Activated naive CD4-positive, alpha-beta T cell treated with anti-CD3 and anti-CD28 coated beads, Interleukin-2, amount 50 U/mL, for 72 hours (primary cell): ENCODE results near the gene DCDC1. TPM values are rescaled to one million over a fixed set of nuclear protein-coding genes. Genes with fewer than 3 reads are reported as not detected.

Experiments
- ATAC-seq, 2 donors: fragments of 150-1000 bp; cut with Tn5 transposase; 2 replicates each; pipeline ENCODE4 v1.10.0; 2021; ENCODE audit warnings: mild to moderate bottlenecking in 2 of 2, moderate library complexity in 2 of 2
- DNase-seq, 2 donors: peaks; one replicate each; pipeline ENCODE4 v3.0.0; 2021 to 2022; ENCODE audit warnings: low spot score in 2 of 2
- H3K27ac Mint-ChIP-seq, 2 donors: one replicate each; pipeline ENCODE4 v1.8.0; 2022; ENCODE audit warnings: mild to moderate bottlenecking in 2 of 2, mixed read lengths in 2 of 2
- H3K36me3 Mint-ChIP-seq, 2 donors: one replicate each; pipeline ENCODE4 v1.8.0; 2022; ENCODE audit warnings: mixed read lengths in 2 of 2
- H3K9me3 Mint-ChIP-seq, 2 donors: one replicate each; pipeline ENCODE4 v1.8.0; 2022; ENCODE audit warnings: mixed read lengths in 2 of 2
- total RNA-seq, 2 donors: library from RNA; stranded (reverse); gene quantifications; one replicate each; pipeline ENCODE4 v1.2.3, GENCODE V29; 2022

DCDC1 gene, protein sequence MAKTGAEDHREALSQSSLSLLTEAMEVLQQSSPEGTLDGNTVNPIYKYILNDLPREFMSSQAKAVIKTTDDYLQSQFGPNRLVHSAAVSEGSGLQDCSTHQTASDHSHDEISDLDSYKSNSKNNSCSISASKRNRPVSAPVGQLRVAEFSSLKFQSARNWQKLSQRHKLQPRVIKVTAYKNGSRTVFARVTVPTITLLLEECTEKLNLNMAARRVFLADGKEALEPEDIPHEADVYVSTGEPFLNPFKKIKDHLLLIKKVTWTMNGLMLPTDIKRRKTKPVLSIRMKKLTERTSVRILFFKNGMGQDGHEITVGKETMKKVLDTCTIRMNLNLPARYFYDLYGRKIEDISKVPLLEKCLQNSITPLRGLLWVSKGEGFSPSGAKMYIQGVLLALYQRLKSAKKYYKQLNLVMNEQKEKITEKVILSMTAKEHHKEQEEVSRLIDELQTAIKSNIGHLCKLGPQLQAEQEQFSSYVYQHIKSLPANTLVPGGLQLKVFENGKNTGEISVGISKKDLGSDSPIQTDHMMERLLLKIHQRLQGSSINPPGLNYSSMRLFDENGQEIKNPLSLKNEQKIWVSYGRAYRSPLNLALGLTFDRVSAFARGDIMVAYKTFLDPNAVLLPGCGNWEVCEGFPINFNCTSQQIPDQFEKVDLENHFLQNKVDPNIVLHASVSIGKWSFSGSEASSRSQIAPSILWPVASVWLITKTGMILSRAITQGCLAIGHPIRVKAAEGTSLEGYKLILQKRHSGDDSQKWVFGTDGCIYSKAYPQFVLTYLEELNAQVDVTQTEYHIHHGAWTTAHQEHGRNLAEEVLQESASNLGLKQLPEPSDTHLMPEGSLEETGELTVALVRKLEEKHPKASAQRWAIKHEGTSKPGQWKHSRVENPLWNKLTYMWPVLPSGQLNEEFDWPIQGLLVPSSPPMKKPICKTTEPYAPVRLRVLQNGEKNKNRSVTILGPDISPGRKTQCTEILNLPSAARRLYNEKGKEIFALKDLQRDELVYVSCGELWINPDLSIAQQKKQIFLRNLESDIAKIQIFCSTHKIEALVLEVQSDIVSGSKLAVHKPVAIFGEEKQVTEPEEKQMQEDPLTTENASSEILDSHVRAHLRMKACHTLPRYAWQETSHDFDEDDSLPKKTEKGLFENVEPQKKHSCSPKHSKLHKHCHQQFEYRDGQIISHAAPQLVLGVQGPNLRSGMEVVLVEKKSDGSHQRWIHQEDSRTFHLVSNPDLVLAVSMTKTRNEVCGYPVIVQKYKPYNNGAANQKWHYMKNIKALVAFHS (N-terminal part only)
- under 1 TPM in 1 of 2 donors, not detected in 1; 0.47 TPM for total RNA-seq

GRCh38 chr11:31369348-31370329 lies at the start of gene DCDC1, which contains the start of gene DNAJC24:
DCDC1 (minus strand) TSS chr11:31369739; CDS start chr11:31328280, 41,459 bp downstream.
DNAJC24 (plus strand) TSS chr11:31369860; CDS start chr11:31370749, 889 bp downstream.
- Mint-ChIP-seq H3K27ac (peak within 1 kb of the TSS; percentile 88 to 98), H3K36me3 (peaks cover 2 to 11% of the 10 kb centered on the region in 2 donors), H3K9me3 (no peaks in the 10 kb centered on the region)
- DNase-seq (peak; percentile 87 to 88), ATAC-seq (peak; percentile 99)

DNA sequence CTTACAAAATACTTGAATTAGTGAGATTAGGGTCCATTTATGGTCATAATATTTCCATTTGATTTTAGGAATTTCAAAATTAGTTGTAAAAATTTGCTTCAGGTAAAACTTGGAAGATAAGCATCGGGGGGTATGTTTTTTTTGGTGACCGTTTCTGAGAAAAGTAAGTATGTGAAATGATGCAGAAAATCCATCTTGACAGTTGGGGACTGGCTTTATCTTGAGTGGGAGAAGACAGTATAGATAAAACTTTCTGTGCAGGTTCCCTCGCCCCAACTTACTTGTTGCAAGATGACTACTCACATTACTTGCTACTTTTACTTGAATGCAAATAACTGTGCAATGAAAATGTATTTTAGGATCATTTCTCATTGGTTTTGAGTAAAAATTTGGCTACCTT lies 49.6 kb upstream of the DCDC1 start:
- Mint-ChIP-seq H3K36me3 (peaks cover 0 to 6% of the 10 kb centered on the region in 2 donors), H3K9me3 (no peaks in the 10 kb centered on the region), H3K27ac (no peak overlapping the region)
- DNase-seq = no peak
- no peak for ATAC-seq

DNA sequence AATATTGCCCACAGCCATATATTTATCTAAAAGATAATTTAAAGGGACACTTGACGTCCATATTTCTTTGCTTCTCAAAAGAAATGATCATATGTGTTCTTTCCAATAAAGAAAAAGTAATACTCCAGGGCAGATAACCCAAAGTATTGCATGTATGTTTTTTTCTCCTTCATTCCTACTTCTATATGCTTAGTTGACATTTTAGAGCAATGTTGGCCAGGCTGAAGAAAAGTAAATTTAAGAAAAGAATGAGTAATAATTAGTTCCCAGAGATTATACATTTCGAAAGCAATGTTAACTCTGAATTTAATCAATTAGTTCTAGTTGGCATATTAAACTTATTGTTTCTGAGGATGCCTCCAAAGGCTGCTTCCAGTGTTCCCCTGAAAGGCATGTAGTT lies 48.3 kb upstream of the DCDC1 start:
- no peak for ATAC-seq
- H3K9me3 Mint-ChIP-seq = no peaks in the 10 kb centered on the region
- no peak for DNase-seq
- H3K36me3 Mint-ChIP-seq = peaks cover 0 to 6% of the 10 kb centered on the region in 2 donors
- H3K27ac Mint-ChIP-seq = no peak overlapping the region

GRCh38 chr11:31417357-31417756 lies 47.8 kb upstream of the DCDC1 start:
- H3K9me3 Mint-ChIP-seq = no peaks in the 10 kb centered on the region
- no peak for ATAC-seq
- peaks cover 0 to 6% of the 10 kb centered on the region in 2 donors for H3K36me3 Mint-ChIP-seq
- no peak overlapping the region for H3K27ac Mint-ChIP-seq
- DNase-seq = no peak

DNA sequence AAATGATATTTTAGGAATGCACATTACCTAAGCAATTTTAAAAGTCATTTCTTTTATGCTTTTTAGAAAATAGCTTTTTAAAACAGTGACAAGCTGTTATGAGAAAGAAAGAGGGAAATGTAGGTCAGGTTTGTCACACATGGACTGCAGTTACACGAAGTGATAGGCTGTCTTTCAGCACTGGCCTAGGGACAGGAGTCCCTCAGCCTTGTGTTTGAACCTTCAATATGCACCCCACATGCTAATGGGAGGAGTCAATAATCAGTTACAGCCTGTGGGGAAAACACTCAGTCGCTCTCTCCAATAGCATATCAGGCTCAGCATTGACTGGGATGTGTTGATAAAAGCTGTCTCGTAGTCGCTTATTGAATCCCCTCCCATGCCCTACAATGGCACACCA lies 45.9 kb upstream of the DCDC1 start:
- DNase-seq = no peak
- H3K9me3 Mint-ChIP-seq = peaks cover 0 to 3% of the 10 kb centered on the region in 2 donors
- no peak for ATAC-seq
- H3K27ac Mint-ChIP-seq = no peak overlapping the region
- H3K36me3 Mint-ChIP-seq = peaks cover 0 to 11% of the 10 kb centered on the region in 2 donors

DNA sequence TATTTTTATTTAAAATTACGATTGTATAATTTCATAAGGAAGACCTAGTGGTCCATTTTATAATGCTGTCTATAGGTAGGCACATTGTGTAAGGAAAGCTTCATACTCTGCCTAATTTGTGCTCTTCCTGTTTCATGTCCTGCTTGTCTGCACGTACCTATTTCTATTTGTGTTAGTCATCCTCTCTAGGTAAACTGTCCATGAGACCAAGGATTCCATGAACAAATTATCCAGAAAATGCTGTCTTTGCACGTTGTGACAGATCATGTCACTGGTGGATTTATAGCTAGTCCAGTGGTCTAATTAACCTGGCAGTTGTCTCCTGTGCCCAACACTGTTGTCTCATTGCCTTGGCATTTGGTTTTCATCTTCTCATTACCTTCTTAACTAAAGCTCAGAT lies 44.8 kb upstream of the DCDC1 start:
- Mint-ChIP-seq H3K36me3 (peaks cover 0 to 11% of the 10 kb centered on the region in 2 donors), H3K27ac (no peak overlapping the region), H3K9me3 (peaks cover 0 to 3% of the 10 kb centered on the region in 2 donors)
- ATAC-seq (no peak), DNase-seq (no peak)

DNA sequence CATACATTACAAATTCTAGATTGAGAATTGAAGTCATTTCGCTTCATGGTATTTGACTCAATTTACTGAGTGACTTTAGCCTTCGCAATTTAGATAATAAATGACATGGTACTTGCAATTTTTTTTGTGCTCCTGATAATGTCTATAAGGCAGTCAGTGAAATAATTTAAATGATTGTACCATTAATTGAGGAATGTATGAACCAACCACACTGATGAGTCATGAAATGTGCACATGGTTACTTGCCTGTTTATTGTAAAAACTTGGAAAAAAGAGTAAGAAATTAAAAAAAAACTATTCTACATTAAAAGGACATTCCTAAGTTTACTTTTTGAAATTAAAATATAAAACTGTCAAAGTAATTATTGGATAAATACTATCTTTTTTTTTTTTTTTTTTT lies 43.4 kb upstream of the DCDC1 start:
- peaks cover 0 to 11% of the 10 kb centered on the region in 2 donors for H3K36me3 Mint-ChIP-seq
- H3K27ac Mint-ChIP-seq = no peak overlapping the region
- no peak for DNase-seq
- no peak for ATAC-seq
- H3K9me3 Mint-ChIP-seq = peaks cover 0 to 3% of the 10 kb centered on the region in 2 donors

DNA sequence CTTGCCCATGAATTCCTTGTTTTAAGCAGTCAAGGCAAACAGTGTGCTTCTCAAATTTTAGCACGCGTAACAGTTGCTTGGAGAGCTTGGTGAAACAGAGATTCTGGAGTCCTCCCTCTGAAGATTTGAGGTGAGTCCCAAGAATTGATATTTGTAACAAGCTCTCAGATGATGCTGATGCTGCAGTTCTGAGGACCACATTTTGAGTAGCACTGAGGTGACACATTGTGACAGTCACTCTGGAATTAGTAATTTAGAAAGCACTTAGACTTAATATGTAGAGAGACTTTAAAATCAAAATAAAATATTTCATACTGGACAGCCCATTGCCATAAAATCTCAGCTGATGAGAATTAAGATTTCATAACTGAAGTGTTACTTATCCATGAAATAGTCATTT lies 38.7 kb upstream of the DCDC1 start:
- no peak for DNase-seq
- Mint-ChIP-seq H3K27ac (no peak overlapping the region), H3K9me3 (peaks cover 0 to 3% of the 10 kb centered on the region in 2 donors)

GRCh38 chr11:31404614-31405013 lies 35.1 kb upstream of the DCDC1 start:
- ATAC-seq = no peak
- DNase-seq = no peak
- H3K27ac Mint-ChIP-seq = no peak overlapping the region
- H3K36me3 Mint-ChIP-seq = peaks cover 9 to 11% of the 10 kb centered on the region in 2 donors
- H3K9me3 Mint-ChIP-seq = peaks cover 0 to 4% of the 10 kb centered on the region in 2 donors

More for the DNA sequence above, 38.7 kb upstream of the DCDC1 start:
- peak; percentile 43 to 87 for ATAC-seq
- H3K36me3 Mint-ChIP-seq = peaks cover 4 to 5% of the 10 kb centered on the region in 2 donors

DNA sequence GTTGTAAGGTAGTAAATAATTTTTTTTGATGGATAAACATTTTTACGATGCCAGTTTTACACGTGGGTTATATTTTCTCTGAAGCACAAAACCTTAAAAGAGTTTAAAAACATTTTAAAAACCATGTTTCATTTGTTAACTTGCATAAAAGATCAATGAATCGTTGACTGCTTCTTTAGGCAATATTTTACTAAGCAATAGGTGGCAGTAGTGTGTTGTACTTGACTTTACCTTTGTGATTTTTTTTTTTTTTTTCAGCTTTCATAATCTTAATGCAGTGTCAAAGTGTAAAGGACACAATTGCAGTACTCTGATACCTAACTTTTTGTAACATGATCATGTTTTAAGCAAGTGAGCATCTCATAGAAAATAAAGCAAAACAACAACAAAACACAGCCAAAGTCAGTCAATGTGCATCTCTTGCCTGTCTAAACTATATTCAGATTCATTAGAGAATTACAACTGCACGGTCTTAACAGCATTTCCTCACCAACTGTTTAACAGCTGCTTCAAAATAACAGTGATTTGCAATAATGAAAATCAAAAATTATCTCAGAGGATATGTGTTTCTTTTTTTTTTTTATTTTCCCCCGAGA lies 27.8 kb upstream of the DCDC1 start:
- ATAC-seq (no peak), DNase-seq (no peak)
- H3K9me3 Mint-ChIP-seq = peaks cover 4% of the 10 kb centered on the region in 2 donors
- H3K27ac Mint-ChIP-seq = no peak overlapping the region
- H3K36me3 Mint-ChIP-seq = peaks cover 5 to 16% of the 10 kb centered on the region in 2 donors

GRCh38 chr11:31387379-31387778 lies 17.8 kb upstream of the DCDC1 start:
- DNase-seq = no peak

GRCh38 chr11:31383116-31383515 lies 13.6 kb upstream of the DCDC1 start:
- ATAC-seq (no peak), DNase-seq (no peak)
- H3K27ac Mint-ChIP-seq = no peak overlapping the region
- H3K36me3 Mint-ChIP-seq = peaks cover 0 to 13% of the 10 kb centered on the region in 2 donors
- H3K9me3 Mint-ChIP-seq = peaks cover 0 to 7% of the 10 kb centered on the region in 2 donors

More at GRCh38 chr11:31387379-31387778, 17.8 kb upstream of the DCDC1 start:
- Mint-ChIP-seq H3K36me3 (peaks cover 0 to 13% of the 10 kb centered on the region in 2 donors), H3K27ac (no peak overlapping the region), H3K9me3 (peaks cover 3 to 11% of the 10 kb centered on the region in 2 donors)
- no peak for ATAC-seq

DNA sequence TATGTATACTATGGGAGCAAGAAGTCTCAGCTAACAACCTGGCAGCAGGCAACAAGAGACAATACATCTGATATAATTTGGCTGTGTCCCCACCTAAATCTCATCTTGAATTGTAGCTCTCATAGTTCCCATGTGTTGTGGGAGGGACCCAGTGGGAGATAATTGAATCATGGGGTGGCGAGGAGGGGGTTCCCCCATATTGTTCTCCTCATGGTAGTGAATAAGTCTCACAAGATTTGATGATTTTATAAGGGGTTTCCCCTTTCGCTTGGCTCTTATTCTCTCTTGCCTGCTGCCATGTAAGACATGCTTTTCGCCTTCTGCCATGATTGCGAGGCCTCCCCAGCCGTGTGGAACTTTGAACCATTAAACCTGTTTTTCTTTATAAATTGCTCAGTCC lies 6.3 kb upstream of the DCDC1 start:
- DNase-seq (no peak), ATAC-seq (peak in 1 of 2 donors; percentile 71)
- peaks cover 16 to 22% of the 10 kb centered on the region in 2 donors for H3K36me3 Mint-ChIP-seq
- no peaks in the 10 kb centered on the region for H3K9me3 Mint-ChIP-seq
- no peak overlapping the region for H3K27ac Mint-ChIP-seq

DNA sequence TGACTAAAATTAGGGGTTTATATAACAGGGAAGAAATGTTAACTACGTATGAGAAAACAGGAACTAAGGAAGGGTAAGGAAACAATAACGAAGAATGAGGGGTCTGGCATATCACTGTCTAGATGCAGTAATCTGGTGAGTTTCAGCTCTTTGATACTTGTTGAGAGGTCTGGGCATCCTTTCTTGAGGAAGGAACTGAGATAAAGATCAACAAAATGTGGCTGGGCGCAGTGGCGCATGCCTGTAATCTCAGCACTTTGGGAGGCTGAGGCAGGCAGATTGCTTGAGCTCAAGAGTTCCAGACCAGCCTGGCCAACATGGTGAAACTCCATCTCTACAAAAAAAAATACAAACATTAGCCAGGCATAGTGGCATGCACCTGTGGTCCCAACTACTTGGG lies 2.7 kb downstream of the DCDC1 start:
- ATAC-seq = no peak
- DNase-seq = no peak
- H3K27ac Mint-ChIP-seq = no peak overlapping the region
- H3K9me3 Mint-ChIP-seq = no peaks in the 10 kb centered on the region
- H3K36me3 Mint-ChIP-seq = peaks cover 0 to 9% of the 10 kb centered on the region in 2 donors

- Mint-ChIP-seq H3K9me3 (no peaks in the 10 kb centered on the region), H3K27ac (no peak overlapping the region), H3K36me3 (no peaks in the 10 kb centered on the region)
- ATAC-seq (no peak), DNase-seq (no peak)
Measured at GRCh38 chr11:31361743-31362142, 7.8 kb downstream of the DCDC1 start.
